ENCODE results near the gene LARP7. TPM values are rescaled to one million over a fixed set of nuclear protein-coding genes. Genes with fewer than 3 reads are reported as not detected.
"Not testable (repeated sequence)": the region's sequence is repeated elsewhere in the genome, so short reads cannot be mapped to it uniquely, and the experiment has no call there.

LARP7 gene
- polyA plus RNA-seq, 1 donor, result 55.4 TPM

GRCh38 chr4:112650332-112650731, 13.4 kb downstream of the LARP7 start:
- no peak for DNase-seq (ENCODE audit: low read depth)

- no peak for DNase-seq (ENCODE audit: low read depth)
Observed at GRCh38 chr4:112651641-112652040, 14.7 kb downstream of the LARP7 start.

- DNase-seq (ENCODE audit: low read depth), result no peak
Observed at GRCh38 chr4:112652216-112652615, 15.3 kb downstream of the LARP7 start.

GRCh38 chr4:112655270-112655669, 18.3 kb downstream of the LARP7 start:
- DNase-seq (ENCODE audit: low read depth), result no peak

- DNase-seq (ENCODE audit: low read depth), result not testable (repeated sequence)
Observed at GRCh38 chr4:112656115-112656514, 19.2 kb downstream of the LARP7 start.

GRCh38 chr4:112664611-112665010, 27.7 kb downstream of the LARP7 start:
- no peak for DNase-seq (ENCODE audit: low read depth)

- no peak for DNase-seq (ENCODE audit: low read depth)
Observed at GRCh38 chr4:112668131-112668530, 31.2 kb downstream of the LARP7 start.

GRCh38 chr4:112673076-112673475, 36.1 kb downstream of the LARP7 start:
- no peak for DNase-seq (ENCODE audit: low read depth)

GRCh38 chr4:112673686-112674085, 36.7 kb downstream of the LARP7 start:
- no peak for DNase-seq (ENCODE audit: low read depth)

- DNase-seq (ENCODE audit: low read depth), result no peak
Observed at GRCh38 chr4:112674376-112674775, 37.4 kb downstream of the LARP7 start.

- no peak for DNase-seq (ENCODE audit: low read depth)
Observed at GRCh38 chr4:112677519-112678091, 40.7 kb downstream of the LARP7 start.

- no peak for DNase-seq (ENCODE audit: low read depth)
Observed at GRCh38 chr4:112680996-112681395, 44.1 kb downstream of the LARP7 start.

- DNase-seq (ENCODE audit: low read depth), result no peak
Observed at GRCh38 chr4:112693507-112693906, 56.6 kb downstream of the LARP7 start.

GRCh38 chr4:112700679-112701078, 63.7 kb downstream of the LARP7 start:
- no peak for DNase-seq (ENCODE audit: low read depth)

GRCh38 chr4:112702892-112703291, 65.9 kb downstream of the LARP7 start:
- no peak for DNase-seq (ENCODE audit: low read depth)

- no peak for DNase-seq (ENCODE audit: low read depth)
Observed at GRCh38 chr4:112704322-112704721, 67.4 kb downstream of the LARP7 start.

- DNase-seq (ENCODE audit: low read depth), result no peak
Observed at GRCh38 chr4:112704991-112705845, 68.3 kb downstream of the LARP7 start.

GRCh38 chr4:112705891-112706839, 69.2 kb downstream of the LARP7 start:
- not testable (repeated sequence) for DNase-seq (ENCODE audit: low read depth)

- DNase-seq (ENCODE audit: low read depth), result no peak
Observed at GRCh38 chr4:112706840-112707207, 69.9 kb downstream of the LARP7 start.

Measured in forelimb muscle (tissue), 1 donor.